ENCODE results near the gene ARHGAP42. TPM values are rescaled to one million over a fixed set of nuclear protein-coding genes. Genes with fewer than 3 reads are reported as not detected.

The ARHGAP42 gene
- total and polyA plus RNA-seq, 2 of the 13 experiments (the other 11 are each of a cell fraction or from before 2014, with no cell fraction given), result 2.5 to 4.3 TPM

GRCh38 chr11:100929377-100929776 is 242.3 kb downstream of the ARHGAP42 start (continued):
- TF ChIP-seq ARID4A (CRISPR knock-in tag; IDR thresholded peaks at IDR 0.05; ENCODE audit: borderline replicate concordance), result no peak
- no peak for TF ChIP-seq CERS6 (CRISPR knock-in tag; IDR thresholded peaks at IDR 0.05)
- no peak for TF ChIP-seq HNRNPUL1 (IDR thresholded peaks at IDR 0.05; ENCODE audit: low read depth, low read length)

- Histone ChIP-seq H3K36me3 (replicated peaks in 1 of 2; ENCODE audit: control insufficient read depth in 1 of 2, insufficient read depth in 2 of 2, low read length in 2 of 2) (no peaks in the 10 kb centered on the region), H2AFZ (ENCODE audit: low read length) (no peak overlapping the region), H4K20me1 (ENCODE audit: insufficient read depth, low read length) (no peaks in the 10 kb centered on the region), H3K27me3 (ENCODE audit: control insufficient read depth in 1 of 2, insufficient read depth in 2 of 2, low read length in 2 of 2) (no peaks in the 10 kb centered on the region), H3K79me2 (ENCODE audit: insufficient read depth, low read length) (no peaks in the 10 kb centered on the region), H3K9ac (ENCODE audit: insufficient read depth, low read depth, low read length) (no peak overlapping the region), H3K4me2 (ENCODE audit: low read depth, low read length) (no peak overlapping the region), H3K27ac (ENCODE audit: extremely low read length, insufficient read depth, low read length) (no peak overlapping the region), H3K4me3 (replicated peaks in 1 of 3; ENCODE audit: insufficient read depth in 1 of 3, low read depth in 2 of 3, low read length in 3 of 3) (no peak overlapping the region), H3K4me1 (ENCODE audit: insufficient read depth, low read length) (no peaks in the 10 kb centered on the region), H3K9me3 (ENCODE audit: low read length) (no peaks in the 10 kb centered on the region)
- intact Hi-C loops (cut with micrococcal nuclease; ENCODE audit: unreplicated experiment) (loop anchor here (2.0 kb wide), 1 partner anchor 247 kb away; no protein-coding TSS in a partner anchor), in situ Hi-C loops (cut with HindIII; ENCODE audit: extremely low pct_ligation_motif_present, low pct_unique_long_range_greater_than_20kb) (loop anchor here (5.0 kb wide), 1 partner anchor 353 kb away; no protein-coding TSS in a partner anchor)
- DNase-seq (ENCODE audit: low spot score) (peak; percentile 46), FAIRE-seq (peak; percentile 32), ATAC-seq (peak; percentile 58; the same call in 2 of the 3 replicates)
- TF ChIP-seq SMC3 (IDR thresholded peaks at IDR 0.05; ENCODE audit: low read length), result peak; percentile 24; the same call in 1 of the 2 replicates
- TF ChIP-seq ZNF33A (CRISPR knock-in tag; IDR thresholded peaks at IDR 0.05; ENCODE audit: borderline replicate concordance), result no peak
- TF ChIP-seq CTCF (CRISPR knock-in tag; IDR thresholded peaks at IDR 0.05), result peak; percentile 63
- peak; percentile 65 for TF ChIP-seq STAG1 (CRISPR knock-in tag; IDR thresholded peaks at IDR 0.05)
- TF ChIP-seq TEAD3 (CRISPR knock-in tag; optimal IDR thresholded peaks at IDR 0.05; ENCODE audit: borderline replicate concordance), result peak; percentile 96
- peak; percentile 64; the same call in 1 of the 2 replicates for TF ChIP-seq ARID3A (IDR thresholded peaks at IDR 0.05; ENCODE audit: low read depth, low read length)
- BruUV-seq (replicated peaks), result no TSS peak
- ChIA-PET POLR2A (no interaction called here), CTCF (ENCODE audit: low intra/inter-chr PET ratio, low total read pairs) (interaction anchor here (2.3 kb wide), 1 partner anchor 353 kb away, joined by 17 read pairs; no protein-coding TSS in a partner anchor)
- WGBS (ENCODE audit: low lambda C conversion rate), result 39% methylated on average over 5 of the region's 5 CpGs
These were observed 243.2 kb downstream of the ARHGAP42 start for GRCh38 chr11:100930185-100930778.

Measured in HepG2 (cell line).